Breast epithelium (tissue), 3 donors: ENCODE data around the gene GLI1.

Source experiments
- POLR2A ChIP-seq: fragments of 450-650 bp; IDR thresholded peaks from one replicate; pipeline ENCODE4 v1.6.1; 2016; ENCODE audit warnings: antibody characterized with exemption, mild to moderate bottlenecking, moderate library complexity
- TF ChIP-seq, protein P1 (sequence below), 3 donors: fragments of 450-650 bp; IDR thresholded peaks; one replicate each; pipeline ENCODE4 v1.5.1; 2016 to 2017; ENCODE audit warnings: antibody characterized with exemption in 3 of 3, mild to moderate bottlenecking in 3 of 3, moderate library complexity in 3 of 3

DNA sequence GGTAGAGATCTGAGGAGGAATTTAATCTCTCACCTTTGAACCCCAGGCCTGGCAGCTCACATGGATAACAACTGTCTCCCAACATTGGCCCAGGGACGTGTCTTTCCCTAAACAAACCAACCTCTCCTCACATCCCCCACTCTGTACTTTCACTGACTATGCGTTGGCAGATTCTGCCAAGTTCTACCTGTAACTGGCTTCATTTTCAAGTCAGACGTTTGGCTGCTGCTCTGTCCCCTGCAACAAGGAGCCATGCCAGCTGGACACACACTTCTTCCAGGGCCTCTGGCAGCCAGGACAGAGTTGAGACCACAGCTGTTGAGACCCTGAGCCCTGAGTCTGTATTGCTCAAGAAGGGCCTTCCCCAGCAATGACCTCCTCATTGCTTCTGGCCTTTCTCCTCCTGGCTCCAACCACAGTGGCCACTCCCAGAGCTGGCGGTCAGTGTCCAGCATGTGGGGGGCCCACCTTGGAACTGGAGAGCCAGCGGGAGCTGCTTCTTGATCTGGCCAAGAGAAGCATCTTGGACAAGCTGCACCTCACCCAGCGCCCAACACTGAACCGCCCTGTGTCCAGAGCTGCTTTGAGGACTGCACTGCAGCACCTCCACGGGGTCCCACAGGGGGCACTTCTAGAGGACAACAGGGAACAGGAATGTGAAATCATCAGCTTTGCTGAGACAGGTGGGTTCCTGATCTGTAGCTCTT is 24.9 kb upstream of the GLI1 start, which contains the start of gene INHBC:
- TF ChIP-seq POLR2A = no peak
- TF ChIP-seq, protein P1, sequence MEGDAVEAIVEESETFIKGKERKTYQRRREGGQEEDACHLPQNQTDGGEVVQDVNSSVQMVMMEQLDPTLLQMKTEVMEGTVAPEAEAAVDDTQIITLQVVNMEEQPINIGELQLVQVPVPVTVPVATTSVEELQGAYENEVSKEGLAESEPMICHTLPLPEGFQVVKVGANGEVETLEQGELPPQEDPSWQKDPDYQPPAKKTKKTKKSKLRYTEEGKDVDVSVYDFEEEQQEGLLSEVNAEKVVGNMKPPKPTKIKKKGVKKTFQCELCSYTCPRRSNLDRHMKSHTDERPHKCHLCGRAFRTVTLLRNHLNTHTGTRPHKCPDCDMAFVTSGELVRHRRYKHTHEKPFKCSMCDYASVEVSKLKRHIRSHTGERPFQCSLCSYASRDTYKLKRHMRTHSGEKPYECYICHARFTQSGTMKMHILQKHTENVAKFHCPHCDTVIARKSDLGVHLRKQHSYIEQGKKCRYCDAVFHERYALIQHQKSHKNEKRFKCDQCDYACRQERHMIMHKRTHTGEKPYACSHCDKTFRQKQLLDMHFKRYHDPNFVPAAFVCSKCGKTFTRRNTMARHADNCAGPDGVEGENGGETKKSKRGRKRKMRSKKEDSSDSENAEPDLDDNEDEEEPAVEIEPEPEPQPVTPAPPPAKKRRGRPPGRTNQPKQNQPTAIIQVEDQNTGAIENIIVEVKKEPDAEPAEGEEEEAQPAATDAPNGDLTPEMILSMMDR (IDR thresholded peaks at IDR 0.05) = no peak
